ENCODE results near the gene GMEB2.

DNA sequence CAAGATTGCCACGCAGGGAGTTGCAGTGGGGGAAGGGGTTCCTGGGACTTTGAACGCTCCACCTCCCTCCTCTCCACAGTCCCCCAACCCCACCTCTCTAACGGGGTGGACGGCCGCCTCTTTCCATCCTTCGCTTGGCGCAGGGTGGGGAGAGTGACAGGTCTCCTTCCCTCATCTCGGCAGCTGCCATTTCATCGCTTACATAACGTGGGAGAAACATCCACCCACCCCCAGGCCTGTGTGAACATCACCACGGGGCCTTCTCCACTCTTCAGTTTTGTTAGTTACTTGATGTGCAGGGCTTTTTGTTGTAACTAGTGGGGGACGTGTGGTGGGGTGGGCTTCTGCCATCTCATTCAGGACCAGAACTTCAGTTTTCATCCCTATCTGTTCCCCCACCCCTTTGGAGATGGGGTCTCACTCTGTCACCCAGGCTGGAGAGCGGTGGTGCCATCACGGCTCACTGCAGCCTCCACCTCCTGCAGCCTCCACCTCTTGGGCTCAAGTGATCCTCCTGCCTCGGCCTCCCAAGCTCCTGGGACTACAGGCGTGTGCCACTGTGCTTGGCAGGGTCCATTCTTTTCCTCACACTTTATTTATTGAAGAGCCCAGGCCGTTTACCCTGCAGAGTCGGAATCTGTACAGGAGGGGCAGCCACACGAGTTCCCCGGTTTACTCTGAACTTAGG lies 48.9 kb upstream of the GMEB2 start:
- TF ChIP-seq, protein P1, sequence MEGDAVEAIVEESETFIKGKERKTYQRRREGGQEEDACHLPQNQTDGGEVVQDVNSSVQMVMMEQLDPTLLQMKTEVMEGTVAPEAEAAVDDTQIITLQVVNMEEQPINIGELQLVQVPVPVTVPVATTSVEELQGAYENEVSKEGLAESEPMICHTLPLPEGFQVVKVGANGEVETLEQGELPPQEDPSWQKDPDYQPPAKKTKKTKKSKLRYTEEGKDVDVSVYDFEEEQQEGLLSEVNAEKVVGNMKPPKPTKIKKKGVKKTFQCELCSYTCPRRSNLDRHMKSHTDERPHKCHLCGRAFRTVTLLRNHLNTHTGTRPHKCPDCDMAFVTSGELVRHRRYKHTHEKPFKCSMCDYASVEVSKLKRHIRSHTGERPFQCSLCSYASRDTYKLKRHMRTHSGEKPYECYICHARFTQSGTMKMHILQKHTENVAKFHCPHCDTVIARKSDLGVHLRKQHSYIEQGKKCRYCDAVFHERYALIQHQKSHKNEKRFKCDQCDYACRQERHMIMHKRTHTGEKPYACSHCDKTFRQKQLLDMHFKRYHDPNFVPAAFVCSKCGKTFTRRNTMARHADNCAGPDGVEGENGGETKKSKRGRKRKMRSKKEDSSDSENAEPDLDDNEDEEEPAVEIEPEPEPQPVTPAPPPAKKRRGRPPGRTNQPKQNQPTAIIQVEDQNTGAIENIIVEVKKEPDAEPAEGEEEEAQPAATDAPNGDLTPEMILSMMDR (IDR thresholded peaks at IDR 0.05): no peak
- no peak for TF ChIP-seq EZH2 (IDR thresholded peaks at IDR 0.05)
